ENCODE measurements around the gene CIBAR2. TPM values are rescaled to one million over a fixed set of nuclear protein-coding genes. Genes with fewer than 3 reads are reported as not detected.

CIBAR2 gene
- total and polyA plus RNA-seq, 9 of the 15 experiments (the other 6 are each of a cell fraction or from before 2014, with no cell fraction given) = not detected

GRCh38 chr16:85067426-85067825 lies 44.8 kb downstream of the CIBAR2 start (continued):
- no peak for TF ChIP-seq RBM14 (IDR thresholded peaks at IDR 0.05; ENCODE audit: borderline replicate concordance, insufficient read depth, low read depth, low read length)
- no peak for TF ChIP-seq RAD51 (IDR thresholded peaks at IDR 0.05; ENCODE audit: borderline replicate concordance, low read depth)
- no peak for TF ChIP-seq BRD9 (IDR thresholded peaks at IDR 0.05; ENCODE audit: low read depth, partially characterized antibody)
- TF ChIP-seq TARDBP (IDR thresholded peaks at IDR 0.05) = no peak
- no peak for TF ChIP-seq NFATC3 (IDR thresholded peaks at IDR 0.05)
- TF ChIP-seq PHB (CRISPR knock-in tag; IDR thresholded peaks at IDR 0.05) = no peak
- TF ChIP-seq CLOCK (CRISPR knock-in tag; IDR thresholded peaks at IDR 0.05; ENCODE audit: borderline replicate concordance) = no peak
- TF ChIP-seq KAT7 (CRISPR knock-in tag; IDR thresholded peaks at IDR 0.05; ENCODE audit: borderline replicate concordance) = no peak
- no peak for TF ChIP-seq MXI1 (IDR thresholded peaks at IDR 0.05; ENCODE audit: low read depth, low read length)

DNA sequence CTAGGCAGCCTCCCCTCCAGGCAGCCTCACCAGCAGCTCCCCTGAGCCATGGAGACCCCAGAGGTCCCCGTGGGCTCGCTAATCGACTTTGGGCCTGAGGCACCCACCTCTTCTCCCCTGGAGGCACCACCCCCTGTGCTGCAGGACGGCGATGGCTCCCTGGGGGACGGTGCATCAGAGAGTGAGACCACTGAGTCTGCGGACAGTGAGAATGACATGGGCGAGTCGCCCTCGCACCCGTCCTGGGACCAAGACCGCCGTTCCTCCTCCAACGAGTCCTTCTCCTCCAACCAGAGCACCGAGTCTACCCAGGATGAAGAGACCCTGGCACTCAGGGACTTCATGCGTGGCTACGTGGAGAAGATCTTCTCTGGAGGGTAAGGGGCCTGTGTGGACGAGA lies 45.2 kb downstream of the CIBAR2 start:
- Histone ChIP-seq H3K4me2 (ENCODE audit: insufficient read depth, low read length) (no peak overlapping the region), H4K20me1 (replicated peaks; ENCODE audit: control insufficient read depth, insufficient read depth, low read length) (peaks cover 14% of the 10 kb centered on the region; the same call in 1 of the 2 replicates), H3K36me3 (ENCODE audit: control insufficient read depth, insufficient read depth, low read length) (peaks cover 34% of the 10 kb centered on the region; the same call in 2 of the 3 replicates), H3K27ac (ENCODE audit: extremely low read depth, low read depth, low read length) (no peak overlapping the region), H3K9me3 (replicated peaks; ENCODE audit: control insufficient read depth, insufficient read depth, low read depth, low read length) (no peaks in the 10 kb centered on the region), H3K9ac (ENCODE audit: insufficient read depth in 1 of 2, low read depth in 2 of 2, low read length in 2 of 2) (peak overlapping the region in 1 of 2 experiments; percentile 22; a peak in 1 of 4 replicates), H3K4me3 (no peak overlapping the region), H3K27me3 (ENCODE audit: control insufficient read depth in 2 of 2, insufficient read depth in 2 of 2, low read length in 2 of 2) (no peaks in the 10 kb centered on the region), H3K4me1 (replicated peaks in 1 of 2; ENCODE audit: control insufficient read depth in 2 of 2, insufficient read depth in 2 of 2, low read length in 2 of 2) (peaks cover 5 to 6% of the 10 kb centered on the region in 2 experiments; a peak in 4 of 5 replicates), H3K79me2 (ENCODE audit: control insufficient read depth, insufficient read depth, low read length) (no peaks in the 10 kb centered on the region), H2AFZ (ENCODE audit: low read depth, low read length) (no peak overlapping the region), H3K9me1 (ENCODE audit: control insufficient read depth, insufficient read depth, low read length) (no peaks in the 10 kb centered on the region)
- no peak for FAIRE-seq
- ChIA-PET CTCF (ENCODE audit: low intra/inter-chr PET ratio) (no interaction called here), POLR2A (interaction anchor here (1.0 to 3.4 kb wide), 2 partner anchors 12 to 128 kb away, joined by 3 to 14 read pairs; no protein-coding TSS in a partner anchor)
- intact Hi-C loops (cut with micrococcal nuclease) (no loop called here), in situ Hi-C loops (cut with MboI) (no loop called here)
- WGBS (ENCODE audit: insufficient coverage, low coverage, missing lambda C conversion rate) = 85% methylated on average over 16 of the region's 18 CpGs
- TF ChIP-seq DPF2 (IDR thresholded peaks at IDR 0.05) (no peak), POLR2G (IDR thresholded peaks at IDR 0.05; ENCODE audit: low read depth, low read length) (0 out of 2 replicates have a peak, but pooled peaks have one; percentile 29), SIN3A (IDR thresholded peaks at IDR 0.05; ENCODE audit: borderline replicate concordance in 2 of 2, control insufficient read depth in 1 of 2, low read depth in 2 of 2, low read length in 2 of 2) (no peak)
- TF ChIP-seq, protein P1, sequence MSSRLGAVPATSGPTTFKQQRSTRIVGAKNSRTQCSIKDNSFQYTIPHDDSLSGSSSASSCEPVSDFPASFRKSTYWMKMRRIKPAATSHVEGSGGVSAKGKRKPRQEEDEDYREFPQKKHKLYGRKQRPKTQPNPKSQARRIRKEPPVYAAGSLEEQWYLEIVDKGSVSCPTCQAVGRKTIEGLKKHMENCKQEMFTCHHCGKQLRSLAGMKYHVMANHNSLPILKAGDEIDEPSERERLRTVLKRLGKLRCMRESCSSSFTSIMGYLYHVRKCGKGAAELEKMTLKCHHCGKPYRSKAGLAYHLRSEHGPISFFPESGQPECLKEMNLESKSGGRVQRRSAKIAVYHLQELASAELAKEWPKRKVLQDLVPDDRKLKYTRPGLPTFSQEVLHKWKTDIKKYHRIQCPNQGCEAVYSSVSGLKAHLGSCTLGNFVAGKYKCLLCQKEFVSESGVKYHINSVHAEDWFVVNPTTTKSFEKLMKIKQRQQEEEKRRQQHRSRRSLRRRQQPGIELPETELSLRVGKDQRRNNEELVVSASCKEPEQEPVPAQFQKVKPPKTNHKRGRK (tag; IDR thresholded peaks at IDR 0.05) = no peak
- no peak for DNase-seq (ENCODE audit: extremely low read depth in 1 of 4, low spot score in 3 of 4)
- no peak for ATAC-seq
- no TSS peak for BruUV-seq (replicated peaks)

Data from K562 (cell line).